HCT116 (cell line): Measurements from ENCODE around the gene GFI1B. TPM values are rescaled to one million over a fixed set of nuclear protein-coding genes. Genes with fewer than 3 reads are reported as not detected.
"Not testable (repeated sequence)": the region's sequence is repeated elsewhere in the genome, so short reads cannot be mapped to it uniquely, and the experiment has no call there.

Experiments used
- ATAC-seq: fragments of 200-7000 bp; cut with Tn5 transposase; 2 replicates; pipeline ENCODE4 v1.9.1; 2020; ENCODE audit warnings: mild to moderate bottlenecking, moderate library complexity
- BruUV-seq: library from RNA; stranded (reverse); fragments of 400-500 nt; replicated peaks from 2 replicates; lab custom pipeline; 2021; lab: Mats Ljungman, UMichigan
- CTCF ChIA-PET: fragments of 300-600 bp; sonication (Branson Sonifier 250); formaldehyde crosslinking; loops from one replicate; lab custom pipeline; 2021; ENCODE audit warnings: antibody characterized with exemption; lab: Charles Lee
- POLR2A ChIA-PET: fragments of 300-600, 350-600 bp; sonication (Branson Sonifier 250); formaldehyde crosslinking; loops from one replicate; lab custom pipeline; 2021; ENCODE audit warnings: antibody characterized with exemption; lab: Charles Lee
- RAD21 ChIA-PET, 2 experiments: fragments of 300-600 bp; sonication (Branson Sonifier 250); formaldehyde crosslinking; loops; one replicate each; lab custom pipeline; 2023; ENCODE audit warnings: low total read pairs in 2 of 2; ENCODE audit not compliant: uncharacterized antibody in 2 of 2, unreplicated experiment in 2 of 2, low non-redundant PET in 1 of 2; lab: Charles Lee
- DNase-seq: peaks from one replicate; pipeline ENCODE4 v3.0.0-alpha.2; 2010; ENCODE audit warnings: low read depth, low spot score
- H2AFZ ChIP-seq: fragments of 200-600 bp; shearing (Covaris generic), sonication (generic); 2 replicates; pipeline ENCODE4 v1.6.1; 2017; ENCODE audit warnings: low read depth, mixed run types, mixed read lengths, antibody characterized with exemption, low read length; ENCODE audit not compliant: poor library complexity, severe bottlenecking
- H3K27ac ChIP-seq: 2 replicates; pipeline ENCODE4 v1.5.1; 2012; ENCODE audit warnings: low read depth, low read length
- H3K27me3 ChIP-seq: fragments of 200-600 bp; sonication (generic); 2 replicates; pipeline ENCODE4 v1.6.1; 2016; ENCODE audit warnings: mixed run types, low read length, mixed read lengths; ENCODE audit not compliant: insufficient read depth
- H3K36me3 ChIP-seq, 2 experiments: fragments of 200-500 bp in 1 of 2; fragments of 200-600 bp in 1 of 2; sonication (Bioruptor generic) in 1 of 2; sonication (generic) in 1 of 2; 2 replicates each; pipeline versions ENCODE4 v1.5.1 to v1.6.1; 2014 to 2016; ENCODE audit warnings: low read length in 2 of 2, inconsistent platforms in 1 of 2, mixed read lengths in 1 of 2, mixed run types in 1 of 2; ENCODE audit not compliant: insufficient read depth in 2 of 2, control insufficient read depth in 1 of 2
- H3K4me1 ChIP-seq, 2 experiments: fragments of 200-600 bp in 1 of 2; sonication (generic) in 1 of 2; 2 replicates each; pipeline versions ENCODE4 v1.5.1 to v1.6.1; 2012 to 2017; ENCODE audit warnings: low read length in 2 of 2, inconsistent platforms in 1 of 2, mild to moderate bottlenecking in 1 of 2, mixed read lengths in 1 of 2, mixed run types in 1 of 2, moderate library complexity in 1 of 2; ENCODE audit not compliant: insufficient read depth in 2 of 2, control insufficient read depth in 1 of 2
- H3K4me2 ChIP-seq: fragments of 200-600 bp; sonication (generic); 2 replicates; pipeline ENCODE4 v1.6.1; 2017; ENCODE audit warnings: mixed run types, low read length, mixed read lengths
- H3K4me3 ChIP-seq, 2 experiments: fragments of 200-600 bp in 1 of 2; sonication (generic) in 1 of 2; replicated peaks in 1 of 2; 2 replicates each; pipeline ENCODE4 v1.5.1; 2011 to 2016; ENCODE audit warnings: low read length in 2 of 2, control low read depth in 1 of 2, low read depth in 1 of 2, mild to moderate bottlenecking in 1 of 2, mixed read lengths in 1 of 2, mixed run types in 1 of 2
- H3K79me2 ChIP-seq: fragments of 200-600 bp; sonication (generic); 2 replicates; pipeline ENCODE4 v1.6.1; 2017; ENCODE audit warnings: mild to moderate bottlenecking, mixed run types, low read length, moderate library complexity, mixed read lengths; ENCODE audit not compliant: insufficient read depth
- H3K9ac ChIP-seq: fragments of 200-600 bp; sonication (generic); 2 replicates; pipeline ENCODE4 v1.6.1; 2016; ENCODE audit warnings: low read length, mixed read lengths
- H3K9me2 ChIP-seq: fragments of 200-600 bp; sonication (generic), shearing (Covaris generic); 2 replicates; pipeline ENCODE4 v1.6.1; 2017; ENCODE audit warnings: mixed run types, mild to moderate bottlenecking, moderate library complexity; ENCODE audit not compliant: insufficient read depth
- H3K9me3 ChIP-seq, 2 experiments: fragments of 200-500 bp in 1 of 2; fragments of 200-600 bp in 1 of 2; sonication (Bioruptor generic) in 1 of 2; sonication (generic) in 1 of 2; 2 replicates each; pipeline ENCODE4 v1.6.1; 2014 to 2017; ENCODE audit warnings: low read length in 2 of 2, mixed read lengths in 2 of 2, inconsistent platforms in 1 of 2, low read depth in 1 of 2, mild to moderate bottlenecking in 1 of 2, mixed run types in 1 of 2, moderate library complexity in 1 of 2; ENCODE audit not compliant: control insufficient read depth in 1 of 2, insufficient read depth in 1 of 2
- H4K20me1 ChIP-seq: fragments of 200-600 bp; sonication (generic), shearing (Covaris generic); 2 replicates; pipeline ENCODE4 v1.6.1; 2017; ENCODE audit warnings: mixed run types, mild to moderate bottlenecking, moderate library complexity; ENCODE audit not compliant: insufficient read depth
- ATF3 ChIP-seq: IDR thresholded peaks from 2 replicates; pipeline ENCODE4 v1.6.1; 2012
- ELF1 ChIP-seq: IDR thresholded peaks from 2 replicates; pipeline ENCODE4 v1.6.1; 2012; ENCODE audit warnings: low read depth, borderline replicate concordance
- SIN3A ChIP-seq: IDR thresholded peaks from 2 replicates; pipeline ENCODE4 v1.6.1; 2012; ENCODE audit warnings: low read depth
- SP1 ChIP-seq: IDR thresholded peaks from 2 replicates; pipeline ENCODE4 v1.6.1; 2012; ENCODE audit warnings: low read depth
- TCF7L2 ChIP-seq: IDR thresholded peaks from 2 replicates; pipeline ENCODE4 v1.7.0; 2011; ENCODE audit warnings: borderline replicate concordance, inconsistent platforms; ENCODE audit not compliant: insufficient read depth, insufficient read length; ENCODE audit errors: extremely low read depth
- ZNF274 ChIP-seq: fragments of 200-500 bp; sonication (Bioruptor generic); IDR thresholded peaks from 2 replicates; pipeline ENCODE4 v1.6.1; 2014; ENCODE audit warnings: mild to moderate bottlenecking, low read depth, low read length, inconsistent platforms
- intact Hi-C: fragments of 100-400 bp; cut with micrococcal nuclease; formaldehyde crosslinking; loops from 2 replicates; pipeline ENCODE4 v1.10.0; 2022
- total RNA-seq: library from RNA; stranded (reverse); gene quantifications from one replicate; pipeline ENCODE4 v1.2.1, GENCODE V29; 2021; ENCODE audit not compliant: unreplicated experiment

GFI1B gene
- total RNA-seq, 1 experiment from 2014 or later, result 0.20 TPM

DNA sequence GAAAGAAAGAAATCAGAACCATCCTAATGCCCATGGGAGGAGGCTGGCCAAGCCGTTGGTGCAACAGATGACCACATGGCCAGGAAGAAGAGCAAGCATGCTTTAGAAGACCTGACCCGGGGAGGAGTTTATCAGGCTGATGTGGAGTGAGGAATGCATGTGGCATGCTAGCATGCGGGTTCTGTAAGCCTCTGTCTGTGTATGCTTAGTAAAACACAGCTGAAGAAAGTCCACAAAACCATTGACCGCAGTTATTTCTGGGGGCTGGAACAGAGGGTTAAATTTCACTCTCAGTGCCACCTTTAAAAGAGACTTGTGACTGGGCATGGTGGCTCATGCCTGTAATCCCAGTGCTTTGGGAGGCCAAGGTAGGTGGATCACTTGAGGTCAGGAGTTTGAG, 19.1 kb downstream of the GFI1B start:
- no peak for DNase-seq
- no peak overlapping the region for H3K4me3 ChIP-seq
- no peak overlapping the region for H2AFZ ChIP-seq
- no peaks in the 10 kb centered on the region for H4K20me1 ChIP-seq
- TF ChIP-seq SIN3A (no peak), ZNF274 (no peak), ATF3 (no peak), TCF7L2 (no peak), ELF1 (no peak), SP1 (no peak)
- no peak overlapping the region for H3K9ac ChIP-seq
- no peaks in the 10 kb centered on the region for H3K79me2 ChIP-seq
- peaks cover 0 to 5% of the 10 kb centered on the region in 2 experiments; a peak in 2 of 4 replicates for H3K4me1 ChIP-seq
- H3K36me3 ChIP-seq, result no peaks in the 10 kb centered on the region
- no peak overlapping the region for H3K4me2 ChIP-seq
- ChIA-PET CTCF (interaction anchor here (0.8 kb wide), 1 partner anchor 20 kb away, joined by 4 read pairs; no protein-coding TSS in a partner anchor), RAD21 (no interaction called here), POLR2A (no interaction called here)
- no peaks in the 10 kb centered on the region for H3K9me3 ChIP-seq
- peaks cover 2% of the 10 kb centered on the region; the same call in 1 of the 2 replicates for H3K27me3 ChIP-seq
- no TSS peak for BruUV-seq
- intact Hi-C loops, result no loop called here
- no peak for ATAC-seq
- no peaks in the 10 kb centered on the region for H3K9me2 ChIP-seq
- no peak overlapping the region for H3K27ac ChIP-seq

DNA sequence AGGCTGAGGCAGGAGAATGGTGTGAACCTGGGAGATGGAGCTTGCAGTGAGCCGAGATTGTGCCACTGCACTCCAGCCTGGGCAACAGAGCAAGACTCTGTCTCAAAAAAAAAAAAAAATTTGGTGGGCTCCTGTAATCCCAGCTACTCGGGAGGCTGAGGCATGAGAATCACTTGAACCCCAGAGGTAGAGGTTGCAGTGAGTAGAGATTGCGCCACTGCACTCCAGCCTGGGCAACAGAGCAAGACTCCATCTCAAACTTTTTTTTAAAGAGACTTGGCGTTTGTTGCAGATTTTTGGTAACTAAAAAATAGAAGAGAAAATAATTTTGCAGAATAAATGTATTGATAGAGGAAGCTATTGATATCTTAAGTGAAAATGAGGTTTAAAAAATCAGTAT, 19.7 kb downstream of the GFI1B start:
- intact Hi-C loops, BruUV-seq, H3K36me3 ChIP-seq, DNase-seq, H3K4me2 ChIP-seq, H4K20me1 ChIP-seq, H3K9me2 ChIP-seq, H2AFZ ChIP-seq, H3K4me1 ChIP-seq, H3K79me2 ChIP-seq, H3K27me3 ChIP-seq, H3K4me3 ChIP-seq, CTCF ChIA-PET, POLR2A ChIA-PET, H3K27ac ChIP-seq, H3K9me3 ChIP-seq, ATAC-seq, H3K9ac ChIP-seq: not testable (repeated sequence)
- RAD21 ChIA-PET, result interaction anchor here in 1 of 2 experiments (0.6 kb wide), 1 partner anchor 486 kb away, joined by 3 read pairs; no protein-coding TSS in a partner anchor
